ENCODE measurements around the gene NXF1.
"Not testable (repeated sequence)": the region's sequence is repeated elsewhere in the genome, so short reads cannot be mapped to it uniquely, and the experiment has no call there.

Gene NXF1

DNA sequence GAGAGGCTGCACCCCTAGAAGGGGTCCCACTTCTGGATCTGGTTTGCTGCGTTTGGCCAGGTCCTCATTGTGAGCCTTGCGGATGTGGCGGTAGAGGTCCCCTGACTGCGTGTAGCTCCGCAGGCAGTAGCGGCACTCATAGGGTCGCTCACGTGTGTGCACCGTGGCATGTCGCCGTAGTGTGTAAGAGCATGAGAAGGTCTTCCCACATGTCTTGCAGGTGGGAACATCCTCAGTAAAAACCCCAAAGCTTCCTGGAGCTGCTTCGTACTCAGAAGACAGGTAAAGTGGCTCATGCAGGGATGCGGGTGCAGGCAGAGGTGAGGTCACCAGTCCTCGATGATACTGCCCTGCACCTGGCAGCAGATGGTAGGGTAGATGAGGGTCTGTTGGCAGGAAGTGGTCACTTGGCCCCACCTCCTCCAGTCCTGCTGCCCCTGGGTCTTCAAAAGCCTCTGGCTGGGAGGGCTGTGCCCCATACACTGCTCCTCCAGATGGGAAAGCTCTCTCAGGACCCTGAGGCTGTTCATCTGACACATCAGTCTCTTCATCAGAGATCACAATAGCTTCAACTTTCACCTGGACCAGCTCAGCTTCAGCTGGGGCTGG lies 53.0 kb downstream of the NXF1 start:
- no peaks in the 10 kb centered on the region for H3K9me3 ChIP-seq
- no peaks in the 10 kb centered on the region for H3K27me3 ChIP-seq
- H3K36me3 ChIP-seq, result no peaks in the 10 kb centered on the region
- no peak overlapping the region for H3K4me3 ChIP-seq (ENCODE audit: low read depth in 1 of 2, low read length in 1 of 2)
- peaks cover 14 to 18% of the 10 kb centered on the region in 2 experiments for H3K4me1 ChIP-seq (ENCODE audit: control insufficient read depth in 1 of 2, insufficient read depth in 1 of 2, low read depth in 1 of 2, low read length in 1 of 2)
- peak overlapping the region; percentile 91 for H3K27ac ChIP-seq
- TF ChIP-seq, protein P1, sequence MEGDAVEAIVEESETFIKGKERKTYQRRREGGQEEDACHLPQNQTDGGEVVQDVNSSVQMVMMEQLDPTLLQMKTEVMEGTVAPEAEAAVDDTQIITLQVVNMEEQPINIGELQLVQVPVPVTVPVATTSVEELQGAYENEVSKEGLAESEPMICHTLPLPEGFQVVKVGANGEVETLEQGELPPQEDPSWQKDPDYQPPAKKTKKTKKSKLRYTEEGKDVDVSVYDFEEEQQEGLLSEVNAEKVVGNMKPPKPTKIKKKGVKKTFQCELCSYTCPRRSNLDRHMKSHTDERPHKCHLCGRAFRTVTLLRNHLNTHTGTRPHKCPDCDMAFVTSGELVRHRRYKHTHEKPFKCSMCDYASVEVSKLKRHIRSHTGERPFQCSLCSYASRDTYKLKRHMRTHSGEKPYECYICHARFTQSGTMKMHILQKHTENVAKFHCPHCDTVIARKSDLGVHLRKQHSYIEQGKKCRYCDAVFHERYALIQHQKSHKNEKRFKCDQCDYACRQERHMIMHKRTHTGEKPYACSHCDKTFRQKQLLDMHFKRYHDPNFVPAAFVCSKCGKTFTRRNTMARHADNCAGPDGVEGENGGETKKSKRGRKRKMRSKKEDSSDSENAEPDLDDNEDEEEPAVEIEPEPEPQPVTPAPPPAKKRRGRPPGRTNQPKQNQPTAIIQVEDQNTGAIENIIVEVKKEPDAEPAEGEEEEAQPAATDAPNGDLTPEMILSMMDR (IDR thresholded peaks at IDR 0.05), result no peak

DNA sequence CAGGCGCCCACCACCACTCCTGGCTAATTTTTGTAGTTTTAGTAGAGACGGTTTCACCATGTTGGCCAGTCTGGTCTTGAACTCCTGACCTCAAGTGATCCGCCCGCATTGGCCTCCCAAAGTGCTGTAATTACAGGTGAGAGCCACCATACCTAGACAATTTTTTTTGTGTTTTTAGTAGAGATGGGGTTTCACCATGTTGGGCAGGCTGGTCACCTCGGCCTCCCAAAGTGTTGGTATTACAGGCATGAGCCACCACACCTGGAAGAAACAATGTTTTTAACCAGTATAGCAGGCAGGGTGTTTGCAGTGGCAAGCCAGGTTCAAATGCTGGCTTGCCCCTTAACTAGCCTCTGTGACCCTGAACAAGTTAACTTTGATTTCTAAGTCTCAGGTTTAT lies 55.3 kb downstream of the NXF1 start:
- not testable (repeated sequence) for H3K36me3 ChIP-seq; H3K27ac ChIP-seq; H3K9me3 ChIP-seq; H3K27me3 ChIP-seq; H3K4me3 ChIP-seq (ENCODE audit: low read depth in 1 of 2, low read length in 1 of 2)
- H3K4me1 ChIP-seq (ENCODE audit: control insufficient read depth in 1 of 2, insufficient read depth in 1 of 2, low read depth in 1 of 2, low read length in 1 of 2), result peaks cover 14 to 18% of the 10 kb centered on the region in 2 experiments

DNA sequence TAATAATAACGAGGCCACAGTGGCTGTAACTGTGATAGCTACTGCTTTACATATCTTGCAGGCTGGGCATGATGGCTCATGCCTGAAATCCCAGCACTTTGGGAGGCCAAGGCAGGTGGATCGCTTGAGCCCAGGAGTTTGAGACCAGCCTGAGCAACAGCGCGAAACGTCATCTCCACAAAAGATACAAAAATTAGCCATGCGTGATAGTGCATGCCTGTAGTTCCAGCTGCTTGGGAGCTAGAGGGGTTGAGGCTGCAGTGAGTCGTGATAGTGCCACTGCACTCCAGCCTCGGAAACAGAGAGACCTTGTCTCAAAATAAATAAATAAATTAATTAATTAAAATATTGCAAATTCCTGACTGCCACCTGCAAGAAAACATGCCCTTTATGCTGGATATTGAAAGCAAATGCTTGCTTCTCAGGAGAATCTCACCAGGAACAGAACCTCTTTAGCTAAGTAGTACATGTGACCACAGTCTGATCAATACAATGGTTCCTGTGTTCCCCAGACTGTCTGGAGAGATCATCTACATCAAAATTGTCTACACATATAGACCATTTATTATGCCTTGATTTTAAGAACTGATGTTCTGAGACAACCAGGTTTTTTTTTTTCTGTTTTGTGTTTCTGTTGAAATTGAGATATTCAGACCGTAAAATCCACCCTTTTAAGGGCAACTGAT lies 57.6 kb downstream of the NXF1 start:
- TF ChIP-seq, protein P1 (IDR thresholded peaks at IDR 0.05), result no peak
- Histone ChIP-seq H3K4me1 (ENCODE audit: control insufficient read depth in 1 of 2, insufficient read depth in 1 of 2, low read depth in 1 of 2, low read length in 1 of 2) (no peaks in the 10 kb centered on the region), H3K27ac (no peak overlapping the region), H3K9me3 (no peaks in the 10 kb centered on the region), H3K36me3 (no peaks in the 10 kb centered on the region), H3K4me3 (ENCODE audit: low read depth in 1 of 2, low read length in 1 of 2) (no peak overlapping the region), H3K27me3 (no peaks in the 10 kb centered on the region)

Measured in neutrophil (primary cell).